PC-9 (cell line): ENCODE results near the gene RNF220. TPM values are rescaled to one million over a fixed set of nuclear protein-coding genes. Genes with fewer than 3 reads are reported as not detected.

ENCODE experiments used
- BruUV-seq: library from RNA; stranded (reverse); fragments of 400-500 nt; replicated peaks from 2 replicates; lab custom pipeline; 2021; lab: Mats Ljungman, UMichigan
- CTCF ChIA-PET: fragments of 300-600 bp; sonication (Branson Sonifier 250); formaldehyde crosslinking; loops from one replicate; lab custom pipeline; 2022; ENCODE audit warnings: antibody characterized with exemption; lab: Charles Lee
- POLR2A ChIA-PET: fragments of 300-600 bp; sonication (Branson Sonifier 250); formaldehyde crosslinking; loops from one replicate; lab custom pipeline; 2022; ENCODE audit warnings: antibody characterized with exemption; ENCODE audit not compliant: unreplicated experiment; lab: Charles Lee
- DNase-seq, 2 experiments: peaks; one replicate each; pipeline versions ENCODE4 v3.0.0 to v3.0.0-alpha.2; 2015 to 2022; ENCODE audit warnings: mixed read lengths in 1 of 2
- H2AFZ ChIP-seq: fragments of 200-600 bp; sonication (generic); 2 replicates; pipeline ENCODE4 v1.8.1; 2017; ENCODE audit warnings: antibody characterized with exemption
- H3F3A ChIP-seq: fragments of 200-600 bp; sonication (generic); 2 replicates; pipeline ENCODE4 v1.8.1; 2017; ENCODE audit warnings: antibody characterized with exemption, mild to moderate bottlenecking, low read depth; ENCODE audit not compliant: insufficient read depth
- H3K27ac ChIP-seq: fragments of 200-600 bp; sonication (generic); 2 replicates; pipeline ENCODE4 v1.6.1; 2016; ENCODE audit warnings: mixed run types
- H3K27me3 ChIP-seq: fragments of 200-600 bp; sonication (generic); 2 replicates; pipeline ENCODE4 v1.6.1; 2016; ENCODE audit warnings: low read depth, mixed run types; ENCODE audit not compliant: insufficient read depth
- H3K36me3 ChIP-seq: fragments of 200-600 bp; sonication (generic); 2 replicates; pipeline ENCODE4 v1.6.1; 2016; ENCODE audit warnings: low read depth, mixed run types
- H3K4me1 ChIP-seq: fragments of 200-600 bp; sonication (generic); replicated peaks from 2 replicates; pipeline ENCODE4 v1.6.1; 2016; ENCODE audit warnings: mixed run types; ENCODE audit not compliant: insufficient read depth
- H3K4me2 ChIP-seq: fragments of 200-600 bp; sonication (generic); 2 replicates; pipeline ENCODE4 v1.6.1; 2017; ENCODE audit warnings: mixed run types
- H3K4me3 ChIP-seq: fragments of 200-600 bp; sonication (generic); 2 replicates; pipeline ENCODE4 v1.6.1; 2016; ENCODE audit warnings: mixed run types
- H3K79me2 ChIP-seq: fragments of 200-600 bp; sonication (generic); 2 replicates; pipeline ENCODE4 v1.6.1; 2017; ENCODE audit warnings: low read depth, mixed run types
- H3K9me2 ChIP-seq: fragments of 200-600 bp; sonication (generic); 2 replicates; pipeline ENCODE4 v1.8.1; 2017; ENCODE audit warnings: mild to moderate bottlenecking; ENCODE audit not compliant: insufficient read depth
- H3K9me3 ChIP-seq: fragments of 200-600 bp; sonication (generic); 2 replicates; pipeline ENCODE4 v1.8.1; 2016; ENCODE audit warnings: low read depth; ENCODE audit not compliant: insufficient read depth
- H4K20me1 ChIP-seq: fragments of 200-600 bp; sonication (generic); 2 replicates; pipeline ENCODE4 v1.8.1; 2017; ENCODE audit not compliant: insufficient read depth
- EZH2 ChIP-seq: fragments of 200-600 bp; sonication (generic); IDR thresholded peaks from 2 replicates; pipeline ENCODE4 v1.8.0; 2017; ENCODE audit warnings: antibody characterized with exemption, low read depth
- intact Hi-C: fragments of 100-400 bp; cut with micrococcal nuclease; formaldehyde crosslinking; loops from one replicate; pipeline ENCODE4 v1.10.0; 2022; ENCODE audit not compliant: unreplicated experiment
- total RNA-seq: library from RNA; stranded (reverse); gene quantifications from 2 replicates; pipeline ENCODE4 v1.2.3, GENCODE V29; 2021
- TF ChIP-seq, protein P1 (sequence below): fragments of 200-600 bp; sonication (generic); conservative IDR thresholded peaks from 2 replicates; pipeline ENCODE4 v1.6.1; 2017; ENCODE audit warnings: mixed run types, antibody characterized with exemption, mild to moderate bottlenecking, moderate library complexity

Gene RNF220
- total RNA-seq, 1 experiment from 2014 or later, result 82.9 TPM

DNA sequence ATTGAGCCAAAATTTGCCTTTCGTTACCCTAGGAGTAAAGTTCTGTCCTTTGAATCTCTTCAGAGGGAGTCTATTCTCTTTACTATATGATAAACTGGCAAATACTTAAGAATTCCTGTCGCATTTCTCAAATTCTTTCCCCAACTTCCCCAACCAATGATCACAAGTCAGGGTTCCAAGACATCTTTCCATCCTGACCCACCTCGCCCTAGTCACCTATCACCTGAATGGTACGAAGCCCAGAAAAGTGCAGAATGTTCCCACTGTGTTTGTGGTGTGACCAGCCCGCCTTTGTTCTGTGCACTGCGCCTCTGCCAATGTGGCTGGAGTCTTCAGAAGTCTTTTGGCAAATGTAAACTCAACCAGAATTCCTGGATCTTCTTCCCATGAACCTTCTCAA lies 132.5 kb downstream of the RNF220 start:
- BruUV-seq, result no TSS peak
- no peaks in the 10 kb centered on the region for H3K36me3 ChIP-seq
- no peaks in the 10 kb centered on the region for H4K20me1 ChIP-seq
- ChIA-PET POLR2A (no interaction called here), CTCF (no interaction called here)
- H3K4me3 ChIP-seq, result no peak overlapping the region
- H3K9me2 ChIP-seq, result no peaks in the 10 kb centered on the region
- peaks cover 5% of the 10 kb centered on the region; the same call in 1 of the 2 replicates for H3F3A ChIP-seq
- H2AFZ ChIP-seq, result no peak overlapping the region
- no peaks in the 10 kb centered on the region for H3K9me3 ChIP-seq
- H3K4me2 ChIP-seq, result no peak overlapping the region
- no peaks in the 10 kb centered on the region for H3K79me2 ChIP-seq
- no peak overlapping the region for H3K27ac ChIP-seq
- H3K27me3 ChIP-seq, result no peaks in the 10 kb centered on the region
- intact Hi-C loops, result no loop called here
- DNase-seq, result no peak
- TF ChIP-seq, protein P1, sequence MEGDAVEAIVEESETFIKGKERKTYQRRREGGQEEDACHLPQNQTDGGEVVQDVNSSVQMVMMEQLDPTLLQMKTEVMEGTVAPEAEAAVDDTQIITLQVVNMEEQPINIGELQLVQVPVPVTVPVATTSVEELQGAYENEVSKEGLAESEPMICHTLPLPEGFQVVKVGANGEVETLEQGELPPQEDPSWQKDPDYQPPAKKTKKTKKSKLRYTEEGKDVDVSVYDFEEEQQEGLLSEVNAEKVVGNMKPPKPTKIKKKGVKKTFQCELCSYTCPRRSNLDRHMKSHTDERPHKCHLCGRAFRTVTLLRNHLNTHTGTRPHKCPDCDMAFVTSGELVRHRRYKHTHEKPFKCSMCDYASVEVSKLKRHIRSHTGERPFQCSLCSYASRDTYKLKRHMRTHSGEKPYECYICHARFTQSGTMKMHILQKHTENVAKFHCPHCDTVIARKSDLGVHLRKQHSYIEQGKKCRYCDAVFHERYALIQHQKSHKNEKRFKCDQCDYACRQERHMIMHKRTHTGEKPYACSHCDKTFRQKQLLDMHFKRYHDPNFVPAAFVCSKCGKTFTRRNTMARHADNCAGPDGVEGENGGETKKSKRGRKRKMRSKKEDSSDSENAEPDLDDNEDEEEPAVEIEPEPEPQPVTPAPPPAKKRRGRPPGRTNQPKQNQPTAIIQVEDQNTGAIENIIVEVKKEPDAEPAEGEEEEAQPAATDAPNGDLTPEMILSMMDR, result no peak
- no peak for TF ChIP-seq EZH2
- H3K4me1 ChIP-seq, result peaks cover 3% of the 10 kb centered on the region; the same call in 1 of the 2 replicates

- TF ChIP-seq, protein P1, result no peak
- no peak for TF ChIP-seq EZH2
- Histone ChIP-seq H3K9me2 (no peaks in the 10 kb centered on the region), H3F3A (peaks cover under 1% of the 10 kb centered on the region; the same call in 1 of the 2 replicates), H3K4me2 (no peak overlapping the region), H3K9me3 (no peaks in the 10 kb centered on the region), H2AFZ (no peak overlapping the region), H3K4me1 (no peaks in the 10 kb centered on the region), H3K27me3 (no peaks in the 10 kb centered on the region), H3K79me2 (no peaks in the 10 kb centered on the region), H3K4me3 (no peak overlapping the region), H3K27ac (no peak overlapping the region), H3K36me3 (no peaks in the 10 kb centered on the region), H4K20me1 (no peaks in the 10 kb centered on the region)
- ChIA-PET POLR2A (no interaction called here), CTCF (no interaction called here)
- intact Hi-C loops, result no loop called here
- BruUV-seq, result no TSS peak
- no peak for DNase-seq
Observed at GRCh38 chr1:44537956-44538355, 132.9 kb downstream of the RNF220 start.

GRCh38 chr1:44539991-44540730 lies 135.1 kb downstream of the RNF220 start:
- no peak for DNase-seq

More at GRCh38 chr1:44539991-44540730, 135.1 kb downstream of the RNF220 start:
- no peak overlapping the region for H2AFZ ChIP-seq
- H3K9me2 ChIP-seq, result no peaks in the 10 kb centered on the region
- H3F3A ChIP-seq, result no peaks in the 10 kb centered on the region
- no peaks in the 10 kb centered on the region for H3K36me3 ChIP-seq
- CTCF ChIA-PET, result no interaction called here
- TF ChIP-seq EZH2, result no peak
- TF ChIP-seq, protein P1, result no peak
- no peak overlapping the region for H3K4me2 ChIP-seq
- intact Hi-C loops, result no loop called here
- no peaks in the 10 kb centered on the region for H4K20me1 ChIP-seq
- POLR2A ChIA-PET, result no interaction called here
- H3K79me2 ChIP-seq, result no peaks in the 10 kb centered on the region
- no peak overlapping the region for H3K4me3 ChIP-seq
- H3K27me3 ChIP-seq, result no peaks in the 10 kb centered on the region
- no peak overlapping the region for H3K27ac ChIP-seq
- H3K9me3 ChIP-seq, result no peaks in the 10 kb centered on the region
- BruUV-seq, result no TSS peak
- H3K4me1 ChIP-seq, result peaks cover 4% of the 10 kb centered on the region
